KMS-11 (cell line): ENCODE data around the gene CAPN6.

Experiments used
- H2AFZ ChIP-seq: fragments of 200-600 bp; sonication (generic); 2 replicates; pipeline ENCODE4 v1.6.1; 2016; ENCODE audit warnings: antibody characterized with exemption, mixed run types, low read depth
- H3K27ac ChIP-seq: fragments of 200-600 bp; sonication (generic); 2 replicates; pipeline ENCODE4 v1.6.1; 2016; ENCODE audit warnings: mild to moderate bottlenecking, mixed run types
- H3K27me3 ChIP-seq: fragments of 200-600 bp; sonication (generic); 2 replicates; pipeline ENCODE4 v1.6.1; 2017; ENCODE audit warnings: mild to moderate bottlenecking, low read depth, mixed run types, moderate library complexity; ENCODE audit not compliant: insufficient read depth
- H3K36me3 ChIP-seq: fragments of 200-600 bp; sonication (generic); 2 replicates; pipeline ENCODE4 v1.6.1; 2017; ENCODE audit warnings: mild to moderate bottlenecking, mixed run types; ENCODE audit not compliant: insufficient read depth
- H3K4me1 ChIP-seq: fragments of 200-600 bp; sonication (generic); 2 replicates; pipeline ENCODE4 v1.6.1; 2016; ENCODE audit warnings: mild to moderate bottlenecking, low read depth, mixed run types; ENCODE audit not compliant: poor library complexity, severe bottlenecking
- H3K4me2 ChIP-seq: fragments of 200-600 bp; sonication (generic); 2 replicates; pipeline ENCODE4 v1.7.0; 2016; ENCODE audit warnings: mild to moderate bottlenecking, mixed run types
- H3K4me3 ChIP-seq: fragments of 200-600 bp; sonication (generic); IDR thresholded peaks from 2 replicates; pipeline ENCODE4 v1.6.1; 2017; ENCODE audit warnings: low read depth, low read length, mixed read lengths; ENCODE audit not compliant: insufficient read depth
- H3K79me2 ChIP-seq: fragments of 200-600 bp; sonication (generic); 2 replicates; pipeline ENCODE4 v1.6.1; 2016; ENCODE audit warnings: low read depth, mixed run types; ENCODE audit not compliant: insufficient read depth
- H3K9ac ChIP-seq: fragments of 200-600 bp; sonication (generic); 2 replicates; pipeline ENCODE4 v1.6.1; 2016; ENCODE audit warnings: mild to moderate bottlenecking, mixed run types
- H4K20me1 ChIP-seq: fragments of 200-600 bp; sonication (generic); 2 replicates; pipeline ENCODE4 v1.6.1; 2016; ENCODE audit warnings: mild to moderate bottlenecking, mixed run types; ENCODE audit not compliant: insufficient read depth
- CTCF ChIP-seq: fragments of 200-600 bp; sonication (generic); conservative IDR thresholded peaks from 2 replicates; pipeline ENCODE4 v1.6.1; 2017; ENCODE audit warnings: low read depth, mild to moderate bottlenecking, antibody characterized with exemption, low read length, moderate library complexity, mixed read lengths

Gene CAPN6

GRCh38 chrX:111207851-111208250 lies 62.4 kb downstream of the CAPN6 start:
- Histone ChIP-seq H3K36me3 (no peaks in the 10 kb centered on the region), H2AFZ (no peak overlapping the region), H3K27me3 (no peaks in the 10 kb centered on the region), H3K79me2 (no peaks in the 10 kb centered on the region), H4K20me1 (no peaks in the 10 kb centered on the region), H3K4me1 (no peaks in the 10 kb centered on the region), H3K4me3 (no peak overlapping the region), H3K27ac (no peak overlapping the region), H3K9ac (no peak overlapping the region), H3K4me2 (no peak overlapping the region)
- no peak for TF ChIP-seq CTCF

GRCh38 chrX:111200327-111200726 lies 70.0 kb downstream of the CAPN6 start:
- Histone ChIP-seq H3K4me1 (no peaks in the 10 kb centered on the region), H3K79me2 (no peaks in the 10 kb centered on the region), H3K4me2 (no peak overlapping the region), H3K36me3 (no peaks in the 10 kb centered on the region), H3K27me3 (no peaks in the 10 kb centered on the region), H3K9ac (no peak overlapping the region), H2AFZ (no peak overlapping the region), H4K20me1 (no peaks in the 10 kb centered on the region), H3K4me3 (no peak overlapping the region), H3K27ac (no peak overlapping the region)
- TF ChIP-seq CTCF = no peak

GRCh38 chrX:111199505-111199904 lies 70.8 kb downstream of the CAPN6 start:
- Histone ChIP-seq H3K4me1 (no peaks in the 10 kb centered on the region), H3K4me3 (no peak overlapping the region), H3K27ac (no peak overlapping the region), H3K36me3 (no peaks in the 10 kb centered on the region), H2AFZ (no peak overlapping the region), H3K9ac (no peak overlapping the region), H3K4me2 (no peak overlapping the region), H4K20me1 (no peaks in the 10 kb centered on the region), H3K79me2 (no peaks in the 10 kb centered on the region), H3K27me3 (no peaks in the 10 kb centered on the region)
- no peak for TF ChIP-seq CTCF
